ENCODE results near the gene PLEKHG4.
A peak's percentile ranks its signal among the peaks of the same experiment; 100 is the strongest.

The PLEKHG4 gene

GRCh38 chr16:67237396-67238277, 41.7 kb upstream of the PLEKHG4 start:
- DNase-seq, result no peak
- no peak overlapping the region for H2BK5ac ChIP-seq (ENCODE audit: low read depth, low read length, poor library complexity, severe bottlenecking)
- H3K4me1 ChIP-seq (ENCODE audit: control insufficient read depth, insufficient read depth, low read depth, low read length), result peaks cover 20% of the 10 kb centered on the region
- no peak overlapping the region for H3K14ac ChIP-seq (ENCODE audit: low read length in 2 of 2)
- no peak overlapping the region for H3K23ac ChIP-seq (ENCODE audit: low read length in 2 of 2)
- no peak overlapping the region for H3K4ac ChIP-seq (ENCODE audit: low read depth in 1 of 2, low read length in 2 of 2)
- H3K27ac ChIP-seq (ENCODE audit: low read length, poor library complexity, severe bottlenecking), result no peak overlapping the region
- no peak overlapping the region for H2BK12ac ChIP-seq (ENCODE audit: low read length in 2 of 2)
- H2AFZ ChIP-seq (ENCODE audit: low read depth, low read length), result no peak overlapping the region
- H3K9ac ChIP-seq (ENCODE audit: low read length), result no peak overlapping the region
- WGBS, result 94% methylated on average over 10 of the region's 16 CpGs
- H3K79me1 ChIP-seq (replicated peaks; ENCODE audit: low read length, poor library complexity, severe bottlenecking), result peaks cover 45% of the 10 kb centered on the region
- no peaks in the 10 kb centered on the region for H3K27me3 ChIP-seq (ENCODE audit: control insufficient read depth in 1 of 2, insufficient read depth in 1 of 2, low read length in 2 of 2)
- H4K91ac ChIP-seq (ENCODE audit: low read length), result no peak overlapping the region
- H2AK5ac ChIP-seq (ENCODE audit: low read length, severe bottlenecking), result no peak overlapping the region
- H3K9me3 ChIP-seq (ENCODE audit: control insufficient read depth, low read length), result no peaks in the 10 kb centered on the region
- no peak overlapping the region for H3K4me3 ChIP-seq (ENCODE audit: insufficient read depth in 1 of 2, low read depth in 1 of 2, low read length in 2 of 2)
- H2BK120ac ChIP-seq (ENCODE audit: low read depth, low read length), result no peak overlapping the region
- no peak overlapping the region for H3K18ac ChIP-seq (ENCODE audit: low read depth in 1 of 2, low read length in 2 of 2)
- peaks cover 72 to 76% of the 10 kb centered on the region in 2 experiments for H3K36me3 ChIP-seq (ENCODE audit: control insufficient read depth in 1 of 2, insufficient read depth in 2 of 2, low read depth in 1 of 2, low read length in 2 of 2)
- peak overlapping the region; percentile 19 for H4K8ac ChIP-seq (ENCODE audit: low read length)
- no peak overlapping the region for H2BK15ac ChIP-seq (ENCODE audit: low read depth, poor library complexity, severe bottlenecking)
- no peak overlapping the region for H3K4me2 ChIP-seq (ENCODE audit: low read length, poor library complexity, severe bottlenecking)

GRCh38 chr16:67238278-67238575, 41.1 kb upstream of the PLEKHG4 start:
- Histone ChIP-seq H3K4ac (ENCODE audit: low read depth in 1 of 2, low read length in 2 of 2) (no peak overlapping the region), H2BK12ac (ENCODE audit: low read length in 2 of 2) (no peak overlapping the region), H4K8ac (ENCODE audit: low read length) (peak overlapping the region; percentile 19), H3K9me3 (ENCODE audit: control insufficient read depth, low read length) (no peaks in the 10 kb centered on the region), H3K9ac (ENCODE audit: low read length) (no peak overlapping the region), H3K4me1 (ENCODE audit: control insufficient read depth, insufficient read depth, low read depth, low read length) (peaks cover 20% of the 10 kb centered on the region), H3K27ac (ENCODE audit: low read length, poor library complexity, severe bottlenecking) (no peak overlapping the region), H3K27me3 (ENCODE audit: control insufficient read depth in 1 of 2, insufficient read depth in 1 of 2, low read length in 2 of 2) (no peaks in the 10 kb centered on the region), H4K91ac (ENCODE audit: low read length) (no peak overlapping the region), H2AK5ac (ENCODE audit: low read length, severe bottlenecking) (no peak overlapping the region), H3K79me1 (replicated peaks; ENCODE audit: low read length, poor library complexity, severe bottlenecking) (peaks cover 45% of the 10 kb centered on the region), H2BK5ac (ENCODE audit: low read depth, low read length, poor library complexity, severe bottlenecking) (no peak overlapping the region), H2AFZ (ENCODE audit: low read depth, low read length) (no peak overlapping the region), H3K4me3 (ENCODE audit: insufficient read depth in 1 of 2, low read depth in 1 of 2, low read length in 2 of 2) (no peak overlapping the region), H3K18ac (ENCODE audit: low read depth in 1 of 2, low read length in 2 of 2) (no peak overlapping the region), H3K4me2 (ENCODE audit: low read length, poor library complexity, severe bottlenecking) (no peak overlapping the region), H2BK120ac (ENCODE audit: low read depth, low read length) (no peak overlapping the region), H2BK15ac (ENCODE audit: low read depth, poor library complexity, severe bottlenecking) (no peak overlapping the region), H3K14ac (ENCODE audit: low read length in 2 of 2) (no peak overlapping the region), H3K36me3 (ENCODE audit: control insufficient read depth in 1 of 2, insufficient read depth in 2 of 2, low read depth in 1 of 2, low read length in 2 of 2) (peaks cover 67 to 73% of the 10 kb centered on the region in 2 experiments), H3K23ac (ENCODE audit: low read length in 2 of 2) (no peak overlapping the region)
- 100% methylated on average over 1 of the region's 3 CpGs for WGBS
- no peak for DNase-seq

GRCh38 chr16:67238806-67239470, 40.4 kb upstream of the PLEKHG4 start:
- no peak for DNase-seq
- H3K4me1 ChIP-seq (ENCODE audit: control insufficient read depth, insufficient read depth, low read depth, low read length), result peaks cover 24% of the 10 kb centered on the region
- H3K4me2 ChIP-seq (ENCODE audit: low read length, poor library complexity, severe bottlenecking), result no peak overlapping the region
- no peaks in the 10 kb centered on the region for H3K9me3 ChIP-seq (ENCODE audit: control insufficient read depth, low read length)
- peaks cover 46% of the 10 kb centered on the region for H3K79me1 ChIP-seq (replicated peaks; ENCODE audit: low read length, poor library complexity, severe bottlenecking)
- no peak overlapping the region for H2AFZ ChIP-seq (ENCODE audit: low read depth, low read length)
- peak overlapping the region in 1 of 2 experiments; percentile 25 for H3K4ac ChIP-seq (ENCODE audit: low read depth in 1 of 2, low read length in 2 of 2)
- no peak overlapping the region for H2BK15ac ChIP-seq (ENCODE audit: low read depth, poor library complexity, severe bottlenecking)
- H3K4me3 ChIP-seq (ENCODE audit: insufficient read depth in 1 of 2, low read depth in 1 of 2, low read length in 2 of 2), result no peak overlapping the region
- H2BK5ac ChIP-seq (ENCODE audit: low read depth, low read length, poor library complexity, severe bottlenecking), result no peak overlapping the region
- no peak overlapping the region for H3K27ac ChIP-seq (ENCODE audit: low read length, poor library complexity, severe bottlenecking)
- WGBS, result over 99% methylated on average over 9 of the region's 9 CpGs
- H3K9ac ChIP-seq (ENCODE audit: low read length), result no peak overlapping the region
- H2AK5ac ChIP-seq (ENCODE audit: low read length, severe bottlenecking), result no peak overlapping the region
- H2BK12ac ChIP-seq (ENCODE audit: low read length in 2 of 2), result peak overlapping the region in 1 of 2 experiments; percentile 32
- peaks cover 60 to 67% of the 10 kb centered on the region in 2 experiments for H3K36me3 ChIP-seq (ENCODE audit: control insufficient read depth in 1 of 2, insufficient read depth in 2 of 2, low read depth in 1 of 2, low read length in 2 of 2)
- no peaks in the 10 kb centered on the region for H3K27me3 ChIP-seq (ENCODE audit: control insufficient read depth in 1 of 2, insufficient read depth in 1 of 2, low read length in 2 of 2)
- no peak overlapping the region for H4K91ac ChIP-seq (ENCODE audit: low read length)
- no peak overlapping the region for H3K23ac ChIP-seq (ENCODE audit: low read length in 2 of 2)
- no peak overlapping the region for H3K18ac ChIP-seq (ENCODE audit: low read depth in 1 of 2, low read length in 2 of 2)
- H3K14ac ChIP-seq (ENCODE audit: low read length in 2 of 2), result no peak overlapping the region
- H2BK120ac ChIP-seq (ENCODE audit: low read depth, low read length), result no peak overlapping the region
- no peak overlapping the region for H4K8ac ChIP-seq (ENCODE audit: low read length)

- Histone ChIP-seq H2BK12ac (ENCODE audit: low read length in 2 of 2) (peak overlapping the region; percentile 59 to 99), H3K4me3 (ENCODE audit: insufficient read depth in 1 of 2, low read depth in 1 of 2, low read length in 2 of 2) (no peak overlapping the region), H2BK5ac (ENCODE audit: low read depth, low read length, poor library complexity, severe bottlenecking) (peak overlapping the region; percentile 67), H3K23ac (ENCODE audit: low read length in 2 of 2) (peak overlapping the region in 1 of 2 experiments; percentile 76), H3K27ac (ENCODE audit: low read length, poor library complexity, severe bottlenecking) (peak overlapping the region; percentile 95), H2BK15ac (ENCODE audit: low read depth, poor library complexity, severe bottlenecking) (peak overlapping the region; percentile 66), H3K4ac (ENCODE audit: low read depth in 1 of 2, low read length in 2 of 2) (peak overlapping the region; percentile 62 to 97), H2AK5ac (ENCODE audit: low read length, severe bottlenecking) (peak overlapping the region; percentile 96), H3K18ac (ENCODE audit: low read depth in 1 of 2, low read length in 2 of 2) (peak overlapping the region; percentile 58 to 94), H3K4me1 (ENCODE audit: control insufficient read depth, insufficient read depth, low read depth, low read length) (peaks cover 40% of the 10 kb centered on the region), H2BK120ac (ENCODE audit: low read depth, low read length) (peak overlapping the region; percentile 97), H3K79me1 (replicated peaks; ENCODE audit: low read length, poor library complexity, severe bottlenecking) (peaks cover 39% of the 10 kb centered on the region), H3K14ac (ENCODE audit: low read length in 2 of 2) (peak overlapping the region in 1 of 2 experiments; percentile 88), H2AFZ (ENCODE audit: low read depth, low read length) (no peak overlapping the region), H3K9ac (ENCODE audit: low read length) (peak overlapping the region; percentile 68), H3K9me3 (ENCODE audit: control insufficient read depth, low read length) (no peaks in the 10 kb centered on the region), H3K27me3 (ENCODE audit: control insufficient read depth in 1 of 2, insufficient read depth in 1 of 2, low read length in 2 of 2) (no peaks in the 10 kb centered on the region), H3K36me3 (ENCODE audit: control insufficient read depth in 1 of 2, insufficient read depth in 2 of 2, low read depth in 1 of 2, low read length in 2 of 2) (peaks cover 47 to 55% of the 10 kb centered on the region in 2 experiments), H4K8ac (ENCODE audit: low read length) (peak overlapping the region; percentile 77), H3K4me2 (ENCODE audit: low read length, poor library complexity, severe bottlenecking) (no peak overlapping the region), H4K91ac (ENCODE audit: low read length) (peak overlapping the region; percentile 87)
- WGBS, result 37% methylated on average over 4 of the region's 4 CpGs
- peak; percentile 77 for DNase-seq
Observed at GRCh38 chr16:67240506-67240905, 38.8 kb upstream of the PLEKHG4 start.

Data from mesenchymal stem cell (in vitro differentiated cells and primary cell).